Measurements from ENCODE around the gene GJB3. TPM values are rescaled to one million over a fixed set of nuclear protein-coding genes. Genes with fewer than 3 reads are reported as not detected.

The GJB3 gene
- total and polyA plus RNA-seq, 9 of the 15 experiments (the other 6 are each of a cell fraction or from before 2014, with no cell fraction given): not detected

DNA sequence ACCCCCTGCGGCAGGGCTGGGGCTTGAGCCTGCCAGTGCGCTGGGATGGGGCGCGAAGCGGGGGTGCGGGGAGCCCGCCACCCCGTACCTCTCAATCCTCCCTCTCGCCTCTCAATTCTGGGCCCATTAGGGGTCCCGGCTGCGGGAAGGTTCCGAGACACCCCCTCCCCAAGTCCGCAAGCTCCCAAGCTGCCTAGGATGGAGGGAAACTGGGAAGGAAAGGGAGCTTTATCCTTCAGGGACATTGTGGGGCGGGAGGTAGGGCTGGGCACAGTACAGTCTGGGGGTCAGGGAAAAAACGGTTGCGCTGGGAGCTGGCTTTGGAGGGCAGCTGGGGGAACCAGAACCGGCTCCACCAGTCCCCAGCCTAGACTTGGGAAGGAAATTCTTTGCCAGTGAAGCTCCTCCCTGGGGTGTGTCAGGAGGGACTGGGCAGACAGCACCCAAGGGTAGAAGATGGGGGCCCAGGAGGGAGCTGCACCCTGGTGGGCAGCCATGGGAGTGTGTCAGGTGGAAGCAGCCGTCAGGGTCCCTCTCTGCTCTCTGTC, 904 bp downstream of the GJB3 start (continued):
- no peak for TF ChIP-seq EHMT2 (IDR thresholded peaks at IDR 0.05)
- TF ChIP-seq SUPT5H (IDR thresholded peaks at IDR 0.05): no peak
- TF ChIP-seq ZNF75A (CRISPR knock-in tag; IDR thresholded peaks at IDR 0.05): no peak
- no peak for TF ChIP-seq YY1 (IDR thresholded peaks at IDR 0.05; ENCODE audit: borderline replicate concordance in 1 of 3, control insufficient read depth in 1 of 3, extremely low read depth in 1 of 3, insufficient read depth in 3 of 3, insufficient read length in 1 of 3, insufficient replicate concordance in 2 of 3, low read depth in 1 of 3, low read length in 2 of 3)
- TF ChIP-seq CBX3 (IDR thresholded peaks at IDR 0.05; ENCODE audit: borderline replicate concordance in 1 of 2, low read length in 2 of 2): no peak
- TF ChIP-seq KAT7 (CRISPR knock-in tag; IDR thresholded peaks at IDR 0.05; ENCODE audit: borderline replicate concordance): no peak
- no peak for TF ChIP-seq ZNF184 (CRISPR knock-in tag; IDR thresholded peaks at IDR 0.05)
- TF ChIP-seq NFIC (IDR thresholded peaks at IDR 0.05): no peak
- TF ChIP-seq ARID2 (IDR thresholded peaks at IDR 0.05): no peak

DNA sequence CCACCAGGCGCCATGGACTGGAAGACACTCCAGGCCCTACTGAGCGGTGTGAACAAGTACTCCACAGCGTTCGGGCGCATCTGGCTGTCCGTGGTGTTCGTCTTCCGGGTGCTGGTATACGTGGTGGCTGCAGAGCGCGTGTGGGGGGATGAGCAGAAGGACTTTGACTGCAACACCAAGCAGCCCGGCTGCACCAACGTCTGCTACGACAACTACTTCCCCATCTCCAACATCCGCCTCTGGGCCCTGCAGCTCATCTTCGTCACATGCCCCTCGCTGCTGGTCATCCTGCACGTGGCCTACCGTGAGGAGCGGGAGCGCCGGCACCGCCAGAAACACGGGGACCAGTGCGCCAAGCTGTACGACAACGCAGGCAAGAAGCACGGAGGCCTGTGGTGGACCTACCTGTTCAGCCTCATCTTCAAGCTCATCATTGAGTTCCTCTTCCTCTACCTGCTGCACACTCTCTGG, 3.8 kb downstream of the GJB3 start:
- peaks cover 4% of the 10 kb centered on the region for H3K9me1 ChIP-seq (ENCODE audit: control insufficient read depth, insufficient read depth, low read length)
- ATAC-seq (no peak), FAIRE-seq (no peak), DNase-seq (ENCODE audit: extremely low read depth in 1 of 4, low spot score in 3 of 4) (no peak)
- peaks cover 5% of the 10 kb centered on the region; the same call in 1 of the 2 replicates for H4K20me1 ChIP-seq (replicated peaks; ENCODE audit: control insufficient read depth, insufficient read depth, low read length)
- H3K27ac ChIP-seq (ENCODE audit: extremely low read depth, low read depth, low read length): no peak overlapping the region
- no peaks in the 10 kb centered on the region for H3K79me2 ChIP-seq (ENCODE audit: control insufficient read depth, insufficient read depth, low read length)
- H3K9me3 ChIP-seq (replicated peaks; ENCODE audit: control insufficient read depth, insufficient read depth, low read depth, low read length): no peaks in the 10 kb centered on the region
- WGBS (ENCODE audit: insufficient coverage, low coverage, missing lambda C conversion rate): 6% methylated on average over 27 of the region's 28 CpGs
- ChIA-PET POLR2A (interaction anchor here (0.6 to 1.1 kb wide), 4 partner anchors 10 to 274 kb away, joined by 3 read pairs; partner anchors contain the start of gene GJB5), CTCF (ENCODE audit: low intra/inter-chr PET ratio) (interaction anchor here (1.4 kb wide), 1 partner anchor 67 kb away, joined by 4 read pairs; no protein-coding TSS in a partner anchor)
- peaks cover 0 to 16% of the 10 kb centered on the region in 2 experiments; a peak in 1 of 5 replicates for H3K4me1 ChIP-seq (replicated peaks in 1 of 2; ENCODE audit: control insufficient read depth in 2 of 2, insufficient read depth in 2 of 2, low read length in 2 of 2)
- BruUV-seq (replicated peaks): no TSS peak
- no peak overlapping the region for H3K4me2 ChIP-seq (ENCODE audit: insufficient read depth, low read length)
- H3K27me3 ChIP-seq (ENCODE audit: control insufficient read depth in 2 of 2, insufficient read depth in 2 of 2, low read length in 2 of 2): peaks cover 32 to 80% of the 10 kb centered on the region in 2 experiments; a peak in 4 of 5 replicates
- no peak overlapping the region for H3K9ac ChIP-seq (ENCODE audit: insufficient read depth in 1 of 2, low read depth in 2 of 2, low read length in 2 of 2)
- H3K36me3 ChIP-seq (ENCODE audit: control insufficient read depth, insufficient read depth, low read length): no peaks in the 10 kb centered on the region
- intact Hi-C loops (cut with micrococcal nuclease) (loop anchor here (5.0 kb wide), 1 partner anchor 658 kb away; no protein-coding TSS in a partner anchor), in situ Hi-C loops (cut with MboI) (loop anchor here (5.0 kb wide), 1 partner anchor 63 kb away; no protein-coding TSS in a partner anchor)
- no peak overlapping the region for H2AFZ ChIP-seq (ENCODE audit: low read depth, low read length)
- H3K4me3 ChIP-seq: no peak overlapping the region
- TF ChIP-seq, protein P1, sequence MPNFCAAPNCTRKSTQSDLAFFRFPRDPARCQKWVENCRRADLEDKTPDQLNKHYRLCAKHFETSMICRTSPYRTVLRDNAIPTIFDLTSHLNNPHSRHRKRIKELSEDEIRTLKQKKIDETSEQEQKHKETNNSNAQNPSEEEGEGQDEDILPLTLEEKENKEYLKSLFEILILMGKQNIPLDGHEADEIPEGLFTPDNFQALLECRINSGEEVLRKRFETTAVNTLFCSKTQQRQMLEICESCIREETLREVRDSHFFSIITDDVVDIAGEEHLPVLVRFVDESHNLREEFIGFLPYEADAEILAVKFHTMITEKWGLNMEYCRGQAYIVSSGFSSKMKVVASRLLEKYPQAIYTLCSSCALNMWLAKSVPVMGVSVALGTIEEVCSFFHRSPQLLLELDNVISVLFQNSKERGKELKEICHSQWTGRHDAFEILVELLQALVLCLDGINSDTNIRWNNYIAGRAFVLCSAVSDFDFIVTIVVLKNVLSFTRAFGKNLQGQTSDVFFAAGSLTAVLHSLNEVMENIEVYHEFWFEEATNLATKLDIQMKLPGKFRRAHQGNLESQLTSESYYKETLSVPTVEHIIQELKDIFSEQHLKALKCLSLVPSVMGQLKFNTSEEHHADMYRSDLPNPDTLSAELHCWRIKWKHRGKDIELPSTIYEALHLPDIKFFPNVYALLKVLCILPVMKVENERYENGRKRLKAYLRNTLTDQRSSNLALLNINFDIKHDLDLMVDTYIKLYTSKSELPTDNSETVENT (CRISPR knock-in tag; IDR thresholded peaks at IDR 0.05): 0 out of 2 replicates have a peak, but pooled peaks have one; percentile 10
- TF ChIP-seq L3MBTL2 (IDR thresholded peaks at IDR 0.05) (peak; percentile 50; the same call in 1 of the 2 replicates), HDAC8 (tag; IDR thresholded peaks at IDR 0.05) (no peak), BRF1 (IDR thresholded peaks at IDR 0.05; ENCODE audit: borderline replicate concordance, extremely low read depth, insufficient read length) (no peak), BHLHE40 (IDR thresholded peaks at IDR 0.05; ENCODE audit: low read length) (0 out of 2 replicates have a peak, but pooled peaks have one; percentile 33), CHD2 (IDR thresholded peaks at IDR 0.05; ENCODE audit: low read depth, low read length) (no peak), HMG20A (CRISPR knock-in tag; conservative IDR thresholded peaks at IDR 0.05) (no peak), FOXA1 (IDR thresholded peaks at IDR 0.05; ENCODE audit: borderline replicate concordance) (no peak)
- TF ChIP-seq, protein P2, sequence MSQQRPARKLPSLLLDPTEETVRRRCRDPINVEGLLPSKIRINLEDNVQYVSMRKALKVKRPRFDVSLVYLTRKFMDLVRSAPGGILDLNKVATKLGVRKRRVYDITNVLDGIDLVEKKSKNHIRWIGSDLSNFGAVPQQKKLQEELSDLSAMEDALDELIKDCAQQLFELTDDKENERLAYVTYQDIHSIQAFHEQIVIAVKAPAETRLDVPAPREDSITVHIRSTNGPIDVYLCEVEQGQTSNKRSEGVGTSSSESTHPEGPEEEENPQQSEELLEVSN (IDR thresholded peaks at IDR 0.05; ENCODE audit: borderline replicate concordance in 1 of 2, extremely low read depth in 1 of 2, insufficient read depth in 1 of 2, insufficient read length in 1 of 2, low read depth in 1 of 2, low read length in 1 of 2, poor library complexity in 1 of 2, severe bottlenecking in 1 of 2): peak; percentile 40 to 74

Data from K562 (cell line).